Suprapubic skin (tissue), 3 donors: ENCODE data around the gene A2ML1.

Source experiments
- CTCF ChIP-seq, 2 donors: fragments of 200-600 bp in 1 of 2; fragments of 450-650 bp in 1 of 2; sonication (generic) in 1 of 2; IDR thresholded peaks; one replicate each; pipeline ENCODE4 v1.5.1; 2016 to 2019; ENCODE audit warnings: antibody characterized with exemption in 2 of 2, mild to moderate bottlenecking in 1 of 2, moderate library complexity in 1 of 2
- EP300 ChIP-seq: sonication (generic); formaldehyde crosslinking; IDR thresholded peaks from one replicate; pipeline ENCODE4 v1.6.1; 2017; ENCODE audit warnings: antibody characterized with exemption
- POLR2A ChIP-seq, 2 donors: fragments of 450-650 bp; IDR thresholded peaks; one replicate each; pipeline ENCODE4 v1.6.1; 2017; ENCODE audit warnings: antibody characterized with exemption in 2 of 2, mild to moderate bottlenecking in 2 of 2, moderate library complexity in 2 of 2

- no peak for TF ChIP-seq CTCF (IDR thresholded peaks at IDR 0.05)
- no peak for TF ChIP-seq EP300
- no peak for TF ChIP-seq POLR2A (IDR thresholded peaks at IDR 0.05)
These were observed 72.0 kb downstream of the A2ML1 start for GRCh38 chr12:8894378-8894777.
